Heart left ventricle (tissue), 16 donors: ENCODE measurements around the gene SLC35E3. TPM values are rescaled to one million over a fixed set of nuclear protein-coding genes. Genes with fewer than 3 reads are reported as not detected.

Source experiments
- ATAC-seq, 4 donors: fragments of 200-7000 bp; cut with Tn5 transposase; one replicate each; pipeline ENCODE4 v1.9.1; 2020 to 2022; ENCODE audit warnings: moderate library complexity in 4 of 4, mild to moderate bottlenecking in 3 of 4, moderate number of reproducible peaks in 1 of 4
- DNase-seq, 5 donors: peaks; one replicate each; pipeline ENCODE4 v3.0.0-alpha.2; 2020
- H3K27ac ChIP-seq, 12 donors: fragments of 200-600 bp; sonication (generic) in 4 of 12; one replicate each; pipeline versions ENCODE4 v1.5.0 to v1.8.0; 2016 to 2022; ENCODE audit warnings: mild to moderate bottlenecking in 2 of 12
- H3K27me3 ChIP-seq, 9 donors: fragments of 200-600 bp; sonication (generic) in 2 of 9; one replicate each; pipeline versions ENCODE4 v1.5.1 to v1.8.0; 2016 to 2022; ENCODE audit warnings: mild to moderate bottlenecking in 3 of 9
- H3K36me3 ChIP-seq, 9 donors: fragments of 200-600 bp; sonication (generic) in 2 of 9; one replicate each; pipeline versions ENCODE4 v1.5.0 to v1.8.0; 2018 to 2022; ENCODE audit warnings: mild to moderate bottlenecking in 2 of 9
- H3K4me1 ChIP-seq, 12 donors: fragments of 200-600 bp; sonication (generic) in 4 of 12; one replicate each; pipeline versions ENCODE4 v1.5.0 to v1.8.0; 2016 to 2022; ENCODE audit warnings: mild to moderate bottlenecking in 3 of 12
- H3K4me3 ChIP-seq, 12 donors: fragments of 200-600 bp; sonication (generic) in 4 of 12; one replicate each; pipeline versions ENCODE4 v1.5.0 to v1.8.0; 2017 to 2022; ENCODE audit warnings: mild to moderate bottlenecking in 9 of 12, moderate library complexity in 4 of 12
- H3K9me3 ChIP-seq, 12 donors: fragments of 200-600 bp; sonication (generic) in 4 of 12; one replicate each; pipeline versions ENCODE4 v1.5.0 to v1.8.0; 2016 to 2022; ENCODE audit warnings: mild to moderate bottlenecking in 1 of 12
- CTCF ChIP-seq, 12 donors: fragments of 200-600 bp; sonication (generic) in 4 of 12; IDR thresholded peaks; one replicate each; pipeline versions ENCODE4 v1.5.0 to v1.8.0; 2018 to 2022; ENCODE audit warnings: antibody characterized with exemption in 12 of 12, mild to moderate bottlenecking in 5 of 12
- POLR2A ChIP-seq, 2 donors: fragments of 450-650 bp; IDR thresholded peaks; one replicate each; pipeline ENCODE4 v1.6.1; 2017; ENCODE audit warnings: antibody characterized with exemption in 2 of 2, mild to moderate bottlenecking in 2 of 2, moderate library complexity in 2 of 2
- WGBS, 4 donors: extraction: QIAGEN DNeasy Blood & Tissue Kit in 2 of 4; methylation state at CpG; one replicate each; pipeline versions ENCODE4 v1.1.5 to v1.1.7; 2013 to 2018; 5-methylcytosine and 5-hydroxymethylcytosine counted together
- intact Hi-C, 10 donors: fragments of 100-400 bp; cut with DNase I; formaldehyde crosslinking; loops; one replicate each; pipeline versions ENCODE4 v1.11.1 to v1.14.2; 2022
- polyA plus RNA-seq, 2 donors: library from polyadenylated mRNA; stranded (reverse); fragments of 200-250 nt; gene quantifications; one replicate each; pipeline ENCODE4 v1.2.3, GENCODE V29; 2013
- total RNA-seq, 9 donors: library from RNA; depleted of rRNA in 2 of 9; stranded (reverse); fragments of >200 nt in 2 of 9; fragmentation: NEBNext Ultra II Directional in 3 of 9; extraction: Animal tissue kit (Norgen Biotek cat#: 25700) in 3 of 9; gene quantifications; one replicate each; pipeline versions ENCODE4 v1.1.0 to v1.2.4, GENCODE V29; 2016 to 2023
- donor health status: ischemic (EF 13 %, LVEDD 7.1; RV severe dilation, severe dysfunction).
- donor health status: healthy with polysubstance abuse.
- donor health status: DM: no; HTN: yes; CAD: no.
- donor health status: DM: no; HTN: no; CAD: no.
- donor health status: ischemic (EF 25% LVEDD 6.9; RV normal size, moderate dysfunction).
- donor health status: ischemic (EF 25% LVEDD 5.7; RV mildly dilated, moderate dysfunction).
- donor health status: healthy.
- donor health status: DM: yes; HTN: yes; CAD: no.
- donor health status: ischemic (EF 35%, LVEDD 5.7; RV mildly dilated, moderate dysfunction).
- donor health status: nonischemic (EF 11% LVEDD 7.7; RV severe dilation, severe dysfunction).
- donor health status: DM: yes; HTN: yes; CAD: no.
- donor health status: PGD.
- donor health status: ischemic (EF 29% LVEDD 5.4; RV normal size, mild dysfunction).
- donor health status: nonischemic (EF 23%, LVEDD 6.1; RV moderate dilation, normal function).

The SLC35E3 gene
- total and polyA plus RNA-seq, 11 donors, result 2.6 to 8.6 (median 5.4) TPM

GRCh38 chr12:68768431-68768939 lies 22.5 kb downstream of the SLC35E3 start:
- intact Hi-C loops, result no loop called here
- no peak for ATAC-seq
- TF ChIP-seq CTCF (IDR thresholded peaks at IDR 0.05) (no peak), POLR2A (IDR thresholded peaks at IDR 0.05) (no peak)
- Histone ChIP-seq H3K4me1 (no peaks in the 10 kb centered on the region), H3K36me3 (peaks cover 0 to 52% (median 23%) of the 10 kb centered on the region in 9 donors), H3K9me3 (no peaks in the 10 kb centered on the region), H3K4me3 (no peak overlapping the region), H3K27me3 (no peaks in the 10 kb centered on the region), H3K27ac (no peak overlapping the region)
- WGBS, 4 donors, result 86 to 89% (median 87%) methylated on average over 4 of the region's 4 CpGs
- no peak for DNase-seq

GRCh38 chr12:68769941-68770340 lies 24.0 kb downstream of the SLC35E3 start:
- Histone ChIP-seq H3K4me1 (no peaks in the 10 kb centered on the region), H3K27ac (no peak overlapping the region), H3K36me3 (peaks cover 0 to 37% (median 13%) of the 10 kb centered on the region in 9 donors), H3K4me3 (no peak overlapping the region), H3K27me3 (no peaks in the 10 kb centered on the region), H3K9me3 (no peaks in the 10 kb centered on the region)
- intact Hi-C loops, result no loop called here
- 86 to 99% (median 90%) methylated on average over 1 of the region's 1 CpG for WGBS, 4 donors
- TF ChIP-seq POLR2A (IDR thresholded peaks at IDR 0.05) (no peak), CTCF (IDR thresholded peaks at IDR 0.05) (no peak)
- ATAC-seq, result no peak
- DNase-seq, result no peak

- intact Hi-C loops, result no loop called here
Measured at GRCh38 chr12:68771223-68771925, 25.4 kb downstream of the SLC35E3 start.

More at GRCh38 chr12:68771223-68771925, 25.4 kb downstream of the SLC35E3 start:
- Histone ChIP-seq H3K36me3 (peaks cover 0 to 23% (median 7%) of the 10 kb centered on the region in 9 donors), H3K27me3 (no peaks in the 10 kb centered on the region), H3K4me1 (no peaks in the 10 kb centered on the region), H3K27ac (no peak overlapping the region), H3K9me3 (no peaks in the 10 kb centered on the region), H3K4me3 (no peak overlapping the region)
- WGBS, 4 donors, result 94 to 96% (median 94%) methylated on average over 5 of the region's 5 CpGs
- DNase-seq (no peak), ATAC-seq (no peak)
- no peak for TF ChIP-seq CTCF (IDR thresholded peaks at IDR 0.05)
- TF ChIP-seq POLR2A (IDR thresholded peaks at IDR 0.05), result no peak
